Measurements from ENCODE around the gene TMEM242.

TMEM242 gene

DNA sequence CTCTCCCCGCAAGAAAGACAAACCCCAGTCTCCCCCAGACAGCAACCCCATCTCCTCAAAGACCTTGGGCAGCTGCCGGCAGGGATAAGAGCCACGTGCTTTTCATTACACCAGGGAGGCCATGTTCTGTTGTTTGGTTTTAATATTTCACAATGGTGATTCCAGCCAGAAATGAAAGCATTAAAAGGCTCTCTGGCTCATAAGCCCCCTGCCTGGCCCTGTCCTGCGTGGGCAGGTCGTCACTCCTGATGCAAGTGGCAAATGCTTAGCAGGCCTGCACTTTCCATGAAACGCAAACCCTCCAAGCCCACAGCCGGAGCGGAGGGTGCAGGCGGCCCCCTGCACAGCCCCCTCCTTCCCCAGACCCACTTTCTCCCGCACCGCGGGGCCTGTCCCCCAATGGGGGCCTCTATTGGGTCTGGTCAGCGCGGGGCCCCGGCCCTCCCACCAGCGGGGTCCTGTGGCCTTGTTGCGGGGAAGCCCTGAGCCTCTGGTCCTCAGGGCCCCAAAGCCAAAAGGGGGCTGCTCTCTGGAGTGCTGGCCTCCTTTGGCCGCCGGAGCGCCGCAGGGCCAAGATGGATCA, 77.2 kb downstream of the TMEM242 start:
- DNase-seq = no peak

DNA sequence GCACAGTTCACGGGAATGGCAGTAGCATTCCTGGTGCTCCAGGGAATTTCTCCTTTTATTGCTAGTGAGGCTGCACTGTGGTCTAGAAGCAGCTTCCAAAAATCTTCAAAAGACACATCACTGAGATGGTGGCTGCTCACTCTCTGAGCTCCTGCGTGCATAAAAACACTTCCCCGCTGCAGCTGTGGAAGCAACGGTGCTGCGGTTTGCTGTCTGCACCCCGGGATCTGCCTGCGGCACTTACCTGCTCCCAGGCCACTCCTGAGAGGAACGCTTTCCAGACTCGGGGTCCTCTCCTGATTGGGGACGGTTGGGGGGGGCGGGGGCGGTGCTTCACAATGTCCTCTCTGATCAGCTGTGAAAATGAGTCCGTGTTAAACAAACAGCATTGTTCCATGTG, 77.9 kb downstream of the TMEM242 start:
- peak in 1 of 3 experiments; percentile 52 for DNase-seq

DNA sequence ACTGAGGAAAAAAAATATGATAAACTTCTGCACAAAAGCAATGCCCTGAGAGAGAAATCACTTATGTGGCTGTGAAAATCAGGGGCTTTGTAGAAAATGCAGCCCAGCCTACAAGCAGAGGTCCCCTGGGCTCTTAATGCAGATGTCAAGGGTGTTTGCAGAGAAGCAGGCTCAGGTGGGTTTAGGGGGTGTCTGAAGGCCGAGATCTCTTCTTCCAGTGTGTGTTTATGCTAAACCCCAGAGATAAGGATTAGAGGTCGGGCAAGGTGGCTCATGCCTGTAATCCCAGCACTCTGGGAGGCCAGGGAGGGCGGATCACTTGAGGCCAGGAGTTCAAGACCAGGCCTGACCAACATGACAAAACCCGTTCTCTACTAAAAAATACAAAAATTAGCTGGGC, 78.5 kb downstream of the TMEM242 start:
- DNase-seq = no peak

GRCh38 chr6:157244175-157244574, 79.1 kb downstream of the TMEM242 start:
- DNase-seq = no peak

DNA sequence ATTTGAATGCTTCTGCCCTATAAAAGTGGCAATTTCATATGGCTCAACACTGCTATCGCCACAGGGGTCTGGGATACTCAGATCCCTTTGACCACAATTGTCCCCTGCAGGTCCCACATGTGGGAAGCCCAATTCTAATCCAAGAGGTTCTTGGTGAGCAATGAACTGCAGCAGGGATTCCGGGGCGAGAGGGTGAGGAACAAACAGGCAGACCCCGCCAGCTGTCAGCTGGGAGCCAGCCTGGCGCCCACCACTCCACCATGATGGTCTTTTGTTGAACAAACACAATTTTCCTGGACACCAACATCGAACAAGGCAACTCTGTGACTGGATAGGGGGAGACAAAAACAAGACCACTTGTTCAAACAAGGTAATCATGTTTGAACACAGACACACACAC, 80.5 kb downstream of the TMEM242 start:
- DNase-seq = no peak

DNA sequence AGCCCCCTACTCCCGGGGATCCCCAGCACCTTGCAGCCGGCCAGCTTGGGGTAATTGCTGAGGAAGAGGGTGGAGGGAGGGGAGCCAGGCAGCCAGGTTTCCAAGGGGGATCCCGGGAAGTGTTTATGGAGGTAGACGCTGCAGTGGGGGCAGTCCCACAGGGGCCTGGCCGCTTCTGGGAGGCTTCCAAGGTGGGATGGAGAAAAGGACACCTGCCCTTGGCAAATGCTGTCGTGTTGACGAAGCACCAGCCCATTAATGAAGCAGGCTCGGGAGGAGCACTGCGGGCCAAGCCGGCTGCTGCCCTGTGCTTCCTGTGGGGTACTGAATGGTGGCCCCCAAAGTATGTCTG, 82.4 kb downstream of the TMEM242 start:
- DNase-seq = no peak

GRCh38 chr6:157240059-157240959, 83.0 kb downstream of the TMEM242 start:
- peak; percentile 53 to 72 (median 71) for DNase-seq

- DNase-seq = peak in 1 of 3 experiments; percentile 64
These were observed 83.7 kb downstream of the TMEM242 start for GRCh38 chr6:157239671-157240058.

Data from NCI-H1417 (cell line).